Neutrophil (primary cell): ENCODE data around the gene CCHCR1.
"Not testable (repeated sequence)": the region's sequence is repeated elsewhere in the genome, so short reads cannot be mapped to it uniquely, and the experiment has no call there.

Experiments used
- H3K27ac ChIP-seq: fragments of 200-600 bp; sonication (generic); 2 replicates; pipeline ENCODE4 v1.5.1; 2016; ENCODE audit warnings: mild to moderate bottlenecking, moderate library complexity
- H3K27me3 ChIP-seq: fragments of 200-600 bp; sonication (generic); 2 replicates; pipeline ENCODE4 v1.6.0; 2016; ENCODE audit warnings: mild to moderate bottlenecking
- H3K36me3 ChIP-seq: fragments of 200-600 bp; sonication (generic); 2 replicates; pipeline ENCODE4 v1.5.1; 2017
- H3K4me1 ChIP-seq, 2 experiments: fragments of 200-600 bp in 1 of 2; sonication (generic) in 1 of 2; 1 replicate in 1 of 2; 2 replicates in 1 of 2; pipeline versions ENCODE4 v1.5.1 to v1.6.1; 2013 to 2016; ENCODE audit warnings: low read depth in 1 of 2, low read length in 1 of 2, mild to moderate bottlenecking in 1 of 2, moderate library complexity in 1 of 2; ENCODE audit not compliant: control insufficient read depth in 1 of 2, insufficient read depth in 1 of 2
- H3K4me3 ChIP-seq, 2 experiments: fragments of 200-600 bp in 1 of 2; sonication (generic) in 1 of 2; 1 replicate in 1 of 2; 2 replicates in 1 of 2; pipeline ENCODE4 v1.5.1; 2013 to 2016; ENCODE audit warnings: low read depth in 1 of 2, low read length in 1 of 2, mild to moderate bottlenecking in 1 of 2, moderate library complexity in 1 of 2
- H3K9me3 ChIP-seq: fragments of 200-600 bp; sonication (generic); 2 replicates; pipeline ENCODE4 v1.5.1; 2016
- CTCF ChIP-seq: fragments of 200-600 bp; sonication (generic); IDR thresholded peaks from 2 replicates; pipeline ENCODE4 v1.5.1; 2016; ENCODE audit warnings: antibody characterized with exemption

CCHCR1 gene

GRCh38 chr6:31169123-31169857 lies 11.7 kb upstream of the CCHCR1 start:
- Histone ChIP-seq H3K4me3 (no peak overlapping the region), H3K9me3 (no peaks in the 10 kb centered on the region), H3K36me3 (peaks cover 9% of the 10 kb centered on the region), H3K27ac (no peak overlapping the region), H3K27me3 (no peaks in the 10 kb centered on the region), H3K4me1 (no peaks in the 10 kb centered on the region)
- no peak for TF ChIP-seq CTCF

GRCh38 chr6:31168606-31169005 lies 11.0 kb upstream of the CCHCR1 start:
- Histone ChIP-seq H3K27me3 (no peaks in the 10 kb centered on the region), H3K9me3 (no peaks in the 10 kb centered on the region), H3K27ac (no peak overlapping the region), H3K4me1 (no peaks in the 10 kb centered on the region), H3K4me3 (no peak overlapping the region), H3K36me3 (peaks cover 9% of the 10 kb centered on the region)
- no peak for TF ChIP-seq CTCF

GRCh38 chr6:31165986-31166385 lies 8.4 kb upstream of the CCHCR1 start:
- Histone ChIP-seq H3K4me1 (peaks cover 0 to 7% of the 10 kb centered on the region in 2 experiments), H3K36me3 (peaks cover 19% of the 10 kb centered on the region), H3K9me3 (no peaks in the 10 kb centered on the region), H3K4me3 (no peak overlapping the region), H3K27me3 (no peaks in the 10 kb centered on the region), H3K27ac (no peak overlapping the region)
- no peak for TF ChIP-seq CTCF

GRCh38 chr6:31165064-31165832 lies 7.6 kb upstream of the CCHCR1 start:
- not testable (repeated sequence) for H3K9me3 ChIP-seq, H3K4me3 ChIP-seq, H3K27ac ChIP-seq, H3K27me3 ChIP-seq, H3K4me1 ChIP-seq
- peaks cover 19% of the 10 kb centered on the region for H3K36me3 ChIP-seq

- H3K9me3 ChIP-seq, H3K27ac ChIP-seq, H3K4me1 ChIP-seq, H3K4me3 ChIP-seq, H3K27me3 ChIP-seq: not testable (repeated sequence)
- H3K36me3 ChIP-seq: peaks cover 19% of the 10 kb centered on the region
Measured at GRCh38 chr6:31164475-31165063, 7.0 kb upstream of the CCHCR1 start.

GRCh38 chr6:31163922-31164321 lies 6.3 kb upstream of the CCHCR1 start:
- H3K4me3 ChIP-seq: no peak overlapping the region

More at GRCh38 chr6:31163922-31164321, 6.3 kb upstream of the CCHCR1 start:
- no peak overlapping the region for H3K27ac ChIP-seq
- TF ChIP-seq CTCF: no peak
- peaks cover 12 to 16% of the 10 kb centered on the region in 2 experiments for H3K4me1 ChIP-seq
- H3K27me3 ChIP-seq: no peaks in the 10 kb centered on the region
- peaks cover 19% of the 10 kb centered on the region for H3K36me3 ChIP-seq
- H3K9me3 ChIP-seq: no peaks in the 10 kb centered on the region
